ENCODE measurements around the gene MUC20. TPM values are rescaled to one million over a fixed set of nuclear protein-coding genes. Genes with fewer than 3 reads are reported as not detected.
"Not testable (repeated sequence)": the region's sequence is repeated elsewhere in the genome, so short reads cannot be mapped to it uniquely, and the experiment has no call there.

MUC20 gene
- total RNA-seq, 2 experiments from 2014 or later, result 0.85 to 1.9 TPM

DNA sequence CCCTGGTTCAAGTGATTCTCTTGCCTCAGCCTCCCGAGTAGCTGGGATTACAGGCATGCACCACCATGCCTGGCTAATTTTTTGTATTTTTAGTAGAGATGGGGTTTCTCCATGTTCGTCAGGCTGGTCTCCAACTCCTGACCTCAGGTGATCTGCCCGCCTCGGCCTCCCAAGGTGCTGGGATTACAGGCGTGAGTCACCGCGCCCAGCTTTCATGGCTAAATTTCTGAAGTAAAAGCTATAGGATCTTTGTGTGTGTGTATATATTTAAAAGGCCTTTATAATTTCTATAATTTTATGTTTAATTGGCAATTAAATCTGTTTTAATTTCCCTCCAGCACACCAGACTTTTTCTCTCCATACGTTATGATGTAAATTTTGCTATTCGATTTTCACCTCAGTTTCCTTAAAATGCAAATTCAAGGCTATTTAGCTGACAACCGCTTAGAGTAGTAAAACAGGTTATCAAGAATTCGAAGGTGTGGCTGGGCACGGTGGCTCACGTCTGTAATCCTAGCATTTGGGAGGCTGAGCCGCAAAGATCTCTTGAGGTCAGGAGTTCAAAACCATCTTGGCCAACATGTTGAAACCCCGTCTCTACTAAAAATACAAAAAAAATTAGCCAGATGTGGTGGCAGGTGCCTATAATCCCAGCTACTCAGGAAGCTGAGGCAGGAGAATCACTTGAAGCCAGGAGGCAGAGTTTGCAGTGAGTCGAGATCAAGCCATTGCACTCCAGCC lies 1.1 kb upstream of the MUC20 start:
- not testable (repeated sequence) for H3K4me3 Mint-ChIP-seq; ATAC-seq; DNase-seq; H3K9me3 Mint-ChIP-seq (ENCODE audit: low read depth); H3K4me1 Mint-ChIP-seq; H3K36me3 Mint-ChIP-seq; H3K27ac Mint-ChIP-seq
- peaks cover 19% of the 10 kb centered on the region for H3K27me3 Mint-ChIP-seq
- CTCF ChIA-PET, result interaction anchor here (0.6 to 1.7 kb wide), 6 partner anchors 28 to 320 kb away, joined by 3 to 7 read pairs (median 3); no protein-coding TSS in a partner anchor

DNA sequence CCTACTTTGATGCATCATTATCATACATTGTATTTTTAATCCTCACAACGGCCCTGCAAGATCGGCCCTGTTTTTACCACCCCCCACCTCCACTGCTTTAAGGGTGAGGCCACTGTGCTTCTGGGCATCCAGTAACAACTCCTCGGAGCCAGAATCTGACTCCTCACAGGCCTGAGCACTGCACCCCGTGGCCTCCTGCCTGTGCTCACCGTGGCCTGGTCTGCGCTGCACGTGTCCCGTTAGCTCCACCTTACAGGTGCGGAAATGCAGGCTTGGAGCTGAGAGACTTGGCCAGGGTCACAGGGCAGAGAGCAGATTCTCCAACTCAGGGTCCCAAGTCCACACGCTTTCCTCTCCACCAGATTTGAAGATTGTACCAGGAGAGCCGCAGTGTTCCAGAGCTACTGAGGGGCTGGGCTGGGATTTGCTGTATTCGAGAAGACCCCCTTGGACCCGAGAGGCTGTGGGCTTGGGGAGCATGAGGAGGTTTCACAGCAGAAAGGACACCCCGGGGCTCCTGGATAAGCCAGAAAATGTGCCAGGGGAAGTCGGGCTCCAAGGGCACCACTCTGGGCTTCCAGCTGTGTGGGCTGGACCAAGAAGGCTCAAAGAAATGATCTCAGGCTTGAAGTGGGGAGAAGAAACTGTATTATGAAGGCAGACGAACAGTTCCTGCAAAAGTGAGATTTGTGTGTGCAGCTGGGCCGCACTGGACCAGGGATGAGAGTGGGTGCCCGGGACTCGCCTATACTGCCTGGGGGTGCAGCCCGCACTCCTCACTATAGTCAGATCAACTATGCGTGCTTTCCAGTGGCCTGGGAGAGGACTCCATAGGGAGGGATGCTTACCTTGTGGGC lies 1.6 kb downstream of the MUC20 start:
- not testable (repeated sequence) for H3K36me3 Mint-ChIP-seq, ATAC-seq

DNA sequence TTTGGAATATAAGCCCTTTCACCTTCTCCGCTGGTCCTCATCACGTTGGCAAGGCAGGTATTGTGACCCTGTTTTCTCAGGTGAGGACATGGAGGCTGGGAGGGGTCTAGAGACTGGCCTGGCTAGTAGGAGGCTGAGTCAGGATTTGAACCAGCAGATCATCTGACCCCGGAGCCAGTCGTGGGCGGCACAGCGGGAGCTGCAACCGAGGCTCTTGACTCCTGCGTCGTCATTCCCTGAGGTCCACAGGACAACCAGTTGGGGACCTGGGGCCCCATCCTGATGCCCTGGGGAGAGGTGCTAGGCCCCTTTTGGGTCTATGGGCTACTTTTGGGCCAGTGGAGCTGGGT lies 2.2 kb downstream of the MUC20 start:
- peaks cover 14% of the 10 kb centered on the region for H3K27me3 Mint-ChIP-seq
- H3K36me3 Mint-ChIP-seq; H3K4me1 Mint-ChIP-seq; CTCF ChIA-PET; DNase-seq; ATAC-seq; H3K9me3 Mint-ChIP-seq (ENCODE audit: low read depth); H3K27ac Mint-ChIP-seq; H3K4me3 Mint-ChIP-seq: not testable (repeated sequence)

More for the DNA sequence above, 1.6 kb downstream of the MUC20 start:
- H3K4me1 Mint-ChIP-seq; H3K9me3 Mint-ChIP-seq (ENCODE audit: low read depth); CTCF ChIA-PET; DNase-seq; H3K4me3 Mint-ChIP-seq; H3K27ac Mint-ChIP-seq: not testable (repeated sequence)
- peaks cover 18% of the 10 kb centered on the region for H3K27me3 Mint-ChIP-seq

DNA sequence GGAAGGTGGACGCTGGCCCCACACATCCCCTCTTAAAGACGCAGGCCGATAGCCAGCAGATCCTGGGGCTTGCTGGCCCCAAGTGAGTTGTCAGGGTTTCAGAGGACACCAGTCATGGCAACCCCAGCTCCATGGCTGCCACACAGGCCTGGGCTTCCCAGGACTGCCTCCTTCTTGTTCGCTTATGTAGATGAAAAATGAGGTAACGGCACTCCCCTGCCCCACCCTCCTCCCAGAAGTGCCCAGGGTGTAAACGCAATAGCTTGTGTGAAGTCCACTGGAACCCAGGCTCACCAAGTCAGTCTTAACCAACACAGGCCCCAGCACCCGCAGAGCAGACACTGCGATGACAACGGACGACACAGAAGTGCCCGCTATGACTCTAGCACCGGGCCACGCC lies 3.6 kb downstream of the MUC20 start:
- CTCF ChIA-PET, H3K4me3 Mint-ChIP-seq, ATAC-seq: not testable (repeated sequence)

DNA sequence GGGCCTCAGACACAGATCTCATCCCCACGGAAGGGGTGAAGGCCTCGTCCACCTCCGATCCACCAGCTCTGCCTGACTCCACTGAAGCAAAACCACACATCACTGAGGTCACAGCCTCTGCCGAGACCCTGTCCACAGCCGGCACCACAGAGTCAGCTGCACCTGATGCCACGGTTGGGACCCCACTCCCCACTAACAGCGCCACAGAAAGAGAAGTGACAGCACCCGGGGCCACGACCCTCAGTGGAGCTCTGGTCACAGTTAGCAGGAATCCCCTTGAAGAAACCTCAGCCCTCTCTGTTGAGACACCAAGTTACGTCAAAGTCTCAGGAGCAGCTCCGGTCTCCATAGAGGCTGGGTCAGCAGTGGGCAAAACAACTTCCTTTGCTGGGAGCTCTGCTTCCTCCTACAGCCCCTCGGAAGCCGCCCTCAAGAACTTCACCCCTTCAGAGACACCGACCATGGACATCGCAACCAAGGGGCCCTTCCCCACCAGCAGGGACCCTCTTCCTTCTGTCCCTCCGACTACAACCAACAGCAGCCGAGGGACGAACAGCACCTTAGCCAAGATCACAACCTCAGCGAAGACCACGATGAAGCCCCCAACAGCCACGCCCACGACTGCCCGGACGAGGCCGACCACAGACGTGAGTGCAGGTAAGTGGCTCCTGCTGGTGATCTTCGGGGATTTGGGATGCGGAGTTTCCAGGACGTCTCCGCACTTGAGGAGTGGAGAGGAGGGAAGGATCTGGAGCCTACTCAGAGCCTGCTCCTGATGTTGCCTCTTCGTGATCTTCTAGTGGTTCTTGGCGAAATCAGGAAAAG lies 5.3 kb downstream of the MUC20 start:
- H3K27ac Mint-ChIP-seq; H3K36me3 Mint-ChIP-seq; H3K27me3 Mint-ChIP-seq; CTCF ChIA-PET; H3K9me3 Mint-ChIP-seq (ENCODE audit: low read depth); H3K4me1 Mint-ChIP-seq; ATAC-seq; H3K4me3 Mint-ChIP-seq: not testable (repeated sequence)
- DNase-seq, result peak; percentile 19

More for the DNA sequence above, 3.6 kb downstream of the MUC20 start:
- not testable (repeated sequence) for H3K9me3 Mint-ChIP-seq (ENCODE audit: low read depth); DNase-seq; H3K27me3 Mint-ChIP-seq; H3K36me3 Mint-ChIP-seq; H3K4me1 Mint-ChIP-seq; H3K27ac Mint-ChIP-seq

DNA sequence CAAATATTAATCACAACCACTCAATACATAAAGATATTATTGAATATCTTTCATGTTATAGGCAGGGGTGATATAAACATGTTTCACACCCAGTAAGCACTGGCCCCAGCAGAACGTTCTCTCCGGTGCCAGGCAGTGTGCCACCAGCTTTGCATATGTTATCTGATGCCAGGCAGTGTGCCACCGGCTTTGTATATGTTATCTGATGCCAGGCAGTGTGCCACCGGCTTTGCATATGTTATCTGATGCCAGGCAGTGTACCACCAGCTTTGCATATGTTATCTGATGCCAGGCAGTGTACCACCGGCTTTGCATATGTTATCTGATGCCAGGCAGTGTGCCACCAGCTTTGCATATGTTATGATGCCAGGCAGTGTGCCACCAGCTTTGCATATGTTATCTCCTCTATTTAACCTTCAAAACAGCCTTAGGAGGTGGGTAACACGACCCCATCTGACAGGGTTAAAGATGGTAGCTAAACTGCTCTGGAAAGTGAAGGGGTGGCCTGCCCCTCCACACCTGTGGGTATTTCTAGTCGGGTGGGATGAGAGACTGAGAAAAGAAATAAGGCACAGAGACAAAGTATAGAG lies 6.9 kb downstream of the MUC20 start:
- DNase-seq (peak; percentile 39), ATAC-seq (no peak)
- Mint-ChIP-seq H3K36me3 (no peaks in the 10 kb centered on the region), H3K4me1 (peaks cover 1% of the 10 kb centered on the region), H3K27ac (no peak overlapping the region), H3K9me3 (ENCODE audit: low read depth) (no peaks in the 10 kb centered on the region), H3K27me3 (peaks cover 7% of the 10 kb centered on the region), H3K4me3 (no peak overlapping the region)
- CTCF ChIA-PET, result interaction anchor here (1.5 to 1.6 kb wide), 2 partner anchors 18 to 123 kb away, joined by 7 to 9 read pairs; no protein-coding TSS in a partner anchor

DNA sequence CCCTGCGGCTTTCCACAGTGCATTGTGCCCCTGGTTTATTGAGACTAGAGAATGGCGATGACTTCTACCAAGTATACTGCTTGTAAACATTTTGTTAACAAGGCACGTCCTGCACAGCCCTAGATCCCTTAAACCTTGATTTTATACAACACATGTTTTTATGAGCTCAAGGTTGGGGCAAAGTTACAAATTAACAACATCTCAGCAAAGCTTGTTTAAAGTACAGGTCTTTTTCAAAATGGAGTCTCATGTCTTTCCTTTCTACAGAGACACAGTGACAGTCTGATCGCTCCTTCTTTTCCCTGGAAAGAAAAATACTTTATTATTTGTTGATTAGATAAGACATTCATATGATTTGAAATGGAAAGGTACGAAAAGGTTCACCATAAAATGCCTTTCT lies 8.0 kb downstream of the MUC20 start:
- DNase-seq, result peak; percentile 12
- ATAC-seq; H3K9me3 Mint-ChIP-seq (ENCODE audit: low read depth); H3K27me3 Mint-ChIP-seq; CTCF ChIA-PET; H3K4me1 Mint-ChIP-seq; H3K27ac Mint-ChIP-seq; H3K36me3 Mint-ChIP-seq; H3K4me3 Mint-ChIP-seq: not testable (repeated sequence)

DNA sequence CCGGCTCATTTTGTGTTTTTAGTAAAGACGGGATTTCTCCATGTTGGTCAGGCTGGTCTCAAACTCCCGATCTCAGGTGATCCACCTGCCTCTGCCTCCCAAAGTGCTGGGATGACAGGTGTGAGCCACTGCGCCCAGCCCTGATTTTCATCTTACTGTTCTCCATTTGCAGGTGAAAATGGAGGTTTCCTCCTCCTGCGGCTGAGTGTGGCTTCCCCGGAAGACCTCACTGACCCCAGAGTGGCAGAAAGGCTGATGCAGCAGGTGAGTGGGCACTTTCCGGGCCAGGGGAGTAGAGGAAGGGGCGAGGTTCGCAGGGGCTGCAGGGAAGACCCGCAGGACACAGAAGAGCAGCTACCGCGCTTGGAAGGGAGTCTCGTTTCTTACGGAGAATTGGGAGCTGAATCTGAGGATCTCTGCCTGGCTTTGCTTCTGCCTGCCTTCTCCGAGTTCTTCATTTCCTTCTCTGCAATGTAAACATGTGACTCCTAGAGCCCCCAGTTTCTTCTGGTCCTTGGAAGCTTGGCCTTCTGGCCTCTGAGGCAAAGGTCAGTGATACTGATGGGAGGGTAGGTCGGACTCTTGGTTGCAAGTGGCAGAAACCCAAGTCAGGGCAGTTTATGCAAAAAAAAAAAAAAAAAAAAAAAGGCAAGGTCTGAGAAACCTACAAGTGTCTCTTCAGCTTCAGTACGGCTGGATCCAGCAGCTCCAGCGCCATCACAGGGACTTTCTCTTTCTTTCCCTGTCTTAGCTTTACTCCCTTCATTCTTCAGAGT lies 8.9 kb downstream of the MUC20 start:
- CTCF ChIA-PET, result interaction anchor here (0.6 to 0.7 kb wide), 2 partner anchors 18 to 859 kb away, joined by 3 to 4 read pairs; no protein-coding TSS in a partner anchor
- Mint-ChIP-seq H3K27me3 (peaks cover 7% of the 10 kb centered on the region), H3K36me3 (no peaks in the 10 kb centered on the region), H3K27ac (no peak overlapping the region), H3K4me3 (no peak overlapping the region), H3K9me3 (ENCODE audit: low read depth) (no peaks in the 10 kb centered on the region), H3K4me1 (peaks cover 1% of the 10 kb centered on the region)
- DNase-seq (peak; percentile 33), ATAC-seq (no peak)

DNA sequence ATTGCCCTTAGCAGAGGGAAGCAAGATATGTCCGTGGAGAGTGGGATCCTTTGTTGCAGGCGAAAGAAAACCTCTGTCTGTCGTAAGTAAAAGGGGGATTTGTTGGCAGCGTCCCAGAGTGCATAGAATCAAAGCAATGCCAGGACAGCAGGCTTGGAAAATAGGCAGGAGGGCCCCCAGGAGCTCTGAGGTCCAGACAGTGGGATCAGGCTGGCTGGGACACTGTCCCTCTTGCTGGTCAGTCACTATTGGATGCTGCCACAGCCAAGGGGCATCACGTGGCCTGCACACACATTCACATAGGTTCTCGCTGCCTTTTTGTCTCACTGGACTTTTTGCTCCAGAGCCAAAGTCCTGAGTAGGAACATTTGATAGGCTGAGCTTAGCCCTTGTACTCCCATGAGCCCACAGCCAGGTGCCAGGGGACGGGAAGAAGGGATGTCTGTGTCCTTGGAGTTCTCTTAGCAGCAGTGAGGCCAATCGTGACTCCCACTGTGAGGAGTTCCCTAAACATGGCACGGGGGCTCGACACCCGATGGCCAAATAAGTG lies 10.7 kb downstream of the MUC20 start:
- Mint-ChIP-seq H3K4me3 (no peak overlapping the region), H3K9me3 (ENCODE audit: low read depth) (no peaks in the 10 kb centered on the region), H3K27me3 (peaks cover 7% of the 10 kb centered on the region), H3K27ac (no peak overlapping the region), H3K36me3 (no peaks in the 10 kb centered on the region), H3K4me1 (peaks cover 1% of the 10 kb centered on the region)
- DNase-seq, result peak; percentile 27
- CTCF ChIA-PET, result no interaction called here
- ATAC-seq, result no peak

DNA sequence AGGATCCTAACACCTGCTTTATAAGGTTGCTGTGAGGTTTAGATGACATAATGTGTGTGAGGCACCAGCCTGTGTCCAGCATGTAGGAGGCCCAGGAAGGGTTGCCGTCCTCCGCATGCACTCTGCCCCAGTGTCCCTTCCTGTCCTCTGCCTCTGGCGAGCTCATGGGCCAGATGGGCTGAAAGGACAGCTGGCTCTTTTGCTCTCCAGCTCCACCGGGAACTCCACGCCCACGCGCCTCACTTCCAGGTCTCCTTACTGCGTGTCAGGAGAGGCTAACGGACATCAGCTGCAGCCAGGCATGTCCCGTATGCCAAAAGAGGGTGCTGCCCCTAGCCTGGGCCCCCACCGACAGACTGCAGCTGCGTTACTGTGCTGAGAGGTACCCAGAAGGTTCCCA lies 12.2 kb downstream of the MUC20 start:
- CTCF ChIA-PET, result interaction anchor here (0.9 kb wide), 1 partner anchor 118 kb away, joined by 3 read pairs; no protein-coding TSS in a partner anchor
- H3K9me3 Mint-ChIP-seq (ENCODE audit: low read depth), result no peaks in the 10 kb centered on the region
- DNase-seq (peak; percentile 36), ATAC-seq (no peak)
- H3K27ac Mint-ChIP-seq, result no peak overlapping the region
- peaks cover 9% of the 10 kb centered on the region for H3K27me3 Mint-ChIP-seq
- no peak overlapping the region for H3K4me3 Mint-ChIP-seq
- H3K4me1 Mint-ChIP-seq, result peaks cover under 1% of the 10 kb centered on the region
- H3K36me3 Mint-ChIP-seq, result no peaks in the 10 kb centered on the region

DNA sequence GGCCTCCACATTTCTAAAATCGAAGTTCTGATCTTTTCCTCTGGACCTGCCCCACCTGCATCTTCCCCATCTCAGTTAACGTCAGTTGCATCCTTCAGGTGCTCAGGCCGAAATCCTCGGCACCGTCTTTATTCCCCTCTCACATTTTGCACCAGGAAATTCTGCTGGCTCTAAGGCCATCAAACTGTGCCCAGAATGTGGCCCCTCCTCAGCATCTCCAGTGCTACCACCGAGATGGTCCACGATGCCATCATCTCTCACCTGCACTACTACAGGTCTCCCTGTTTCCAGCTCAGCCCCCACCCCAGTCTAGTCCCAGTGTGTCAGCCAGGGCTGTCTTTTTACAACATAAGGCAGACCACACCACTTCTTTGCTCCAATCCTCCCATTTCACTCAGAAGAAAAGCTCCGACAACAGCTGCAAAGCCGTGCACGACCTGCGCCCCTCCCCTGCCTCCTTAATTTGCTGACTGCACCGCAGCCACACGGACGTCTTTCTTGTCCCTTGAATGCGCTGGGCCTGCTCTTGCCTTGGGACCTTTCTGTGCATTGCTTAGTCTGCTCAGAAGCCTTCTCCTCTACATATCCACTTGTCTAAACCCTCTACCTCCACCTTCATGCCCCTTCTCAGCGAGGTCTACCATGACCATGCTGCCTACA lies 14.4 kb downstream of the MUC20 start:
- CTCF ChIA-PET, result interaction anchor here (1.2 kb wide), 1 partner anchor 114 kb away, joined by 3 read pairs; no protein-coding TSS in a partner anchor
- H3K36me3 Mint-ChIP-seq, result no peaks in the 10 kb centered on the region
- no peak overlapping the region for H3K27ac Mint-ChIP-seq
- no peaks in the 10 kb centered on the region for H3K9me3 Mint-ChIP-seq (ENCODE audit: low read depth)
- DNase-seq (no peak), ATAC-seq (no peak)
- no peaks in the 10 kb centered on the region for H3K4me1 Mint-ChIP-seq
- H3K27me3 Mint-ChIP-seq, result peaks cover 3% of the 10 kb centered on the region
- H3K4me3 Mint-ChIP-seq, result no peak overlapping the region

Measured in activated CD8-positive, alpha-beta memory T cell treated with anti-CD3 and anti-CD28 coated beads, Interleukin-2, amount 10 ng/mL, durations not matched to agents 7 days and 5 days (primary cell).